Right lobe of liver (tissue), 6 donors: ENCODE results near the gene ZBTB47. TPM values are rescaled to one million over a fixed set of nuclear protein-coding genes. Genes with fewer than 3 reads are reported as not detected.

ENCODE experiments used
- ATAC-seq, 4 donors: fragments of 200-7000 bp; cut with Tn5 transposase; one replicate each; pipeline ENCODE4 v1.9.1; 2020; ENCODE audit warnings: mild to moderate bottlenecking in 4 of 4, moderate library complexity in 4 of 4
- DNase-seq, 3 donors: peaks; one replicate each; pipeline ENCODE4 v3.0.0-alpha.2; 2020
- H3K27ac ChIP-seq, 3 donors: fragments of 200-600 bp; one replicate each; pipeline ENCODE4 v1.8.0; 2022
- H3K27me3 ChIP-seq, 2 donors: fragments of 200-600 bp; one replicate each; pipeline ENCODE4 v1.8.0; 2022
- H3K36me3 ChIP-seq, 4 donors: fragments of 200-600 bp; sonication (generic) in 1 of 4; one replicate each; pipeline versions ENCODE4 v1.5.1 to v1.8.0; 2017 to 2022; ENCODE audit warnings: control low read depth in 1 of 4
- H3K4me1 ChIP-seq, 4 donors: fragments of 200-600 bp; sonication (generic) in 1 of 4; one replicate each; pipeline versions ENCODE4 v1.5.1 to v1.8.0; 2017 to 2022; ENCODE audit warnings: control low read depth in 1 of 4
- H3K4me3 ChIP-seq, 3 donors: fragments of 200-600 bp; one replicate each; pipeline ENCODE4 v1.8.0; 2022
- H3K9me3 ChIP-seq, 4 donors: fragments of 200-600 bp; sonication (generic) in 1 of 4; one replicate each; pipeline versions ENCODE4 v1.5.1 to v1.8.0; 2017 to 2022; ENCODE audit warnings: control low read depth in 1 of 4
- CTCF ChIP-seq, 4 donors: fragments of 200-600 bp in 3 of 4; fragments of 450-650 bp in 1 of 4; IDR thresholded peaks; one replicate each; pipeline versions ENCODE4 v1.5.1 to v1.8.0; 2016 to 2022; ENCODE audit warnings: antibody characterized with exemption in 4 of 4, mild to moderate bottlenecking in 2 of 4
- POLR2A ChIP-seq: fragments of 450-650 bp; IDR thresholded peaks from one replicate; pipeline ENCODE4 v1.6.1; 2017; ENCODE audit warnings: antibody characterized with exemption, mild to moderate bottlenecking
- WGBS: methylation state at CpG from one replicate; pipeline ENCODE4 v1.1.6; 2018; ENCODE audit warnings: low coverage, low lambda C conversion rate; ENCODE audit not compliant: insufficient coverage; ENCODE audit errors: missing lambda C conversion rate; 5-methylcytosine and 5-hydroxymethylcytosine counted together
- intact Hi-C, 2 donors: fragments of 100-400 bp; cut with DNase I; formaldehyde crosslinking; loops; one replicate each; pipeline versions ENCODE4 v1.11.2 to v1.14.1; 2022
- total RNA-seq, 6 experiments: library from RNA; depleted of rRNA in 2 of 6; stranded (reverse); fragments of >200 nt in 2 of 6; fragmentation: NEBNext Ultra II Directional in 3 of 6; extraction: Animal tissue kit (Norgen Biotek cat#: 25700) in 3 of 6; gene quantifications; one replicate each; pipeline versions ENCODE4 v1.1.0 to v1.2.4, GENCODE V29; 2016 to 2023
- donor health status: DM: no; HTN: yes; CAD: no.
- donor health status: DM: no; HTN: no; CAD: no.
- donor health status: DM: no; HTN: no; CAD: no.
- donor health status: DM: no; HTN: yes; CAD: no.
- donor health status: DM: no; HTN: yes; CAD: no.

Gene ZBTB47
- total RNA-seq, 6 experiments from 2014 or later = 2.2 to 8.9 (median 4.9) TPM

GRCh38 chr3:42692667-42693529, 39.4 kb downstream of the ZBTB47 start:
- Histone ChIP-seq H3K36me3 (no peaks in the 10 kb centered on the region), H3K27ac (no peak overlapping the region), H3K4me3 (no peak overlapping the region), H3K9me3 (no peaks in the 10 kb centered on the region), H3K4me1 (no peaks in the 10 kb centered on the region), H3K27me3 (no peaks in the 10 kb centered on the region)
- TF ChIP-seq POLR2A (no peak), CTCF (IDR thresholded peaks at IDR 0.05) (no peak)
- DNase-seq (no peak), ATAC-seq (no peak)
- intact Hi-C loops = no loop called here
- WGBS = 68% methylated on average over 5 of the region's 17 CpGs

- 0% methylated on average over 1 of the region's 4 CpGs for WGBS
- Histone ChIP-seq H3K27me3 (no peaks in the 10 kb centered on the region), H3K9me3 (no peaks in the 10 kb centered on the region), H3K36me3 (no peaks in the 10 kb centered on the region), H3K4me3 (no peak overlapping the region), H3K4me1 (no peaks in the 10 kb centered on the region), H3K27ac (no peak overlapping the region)
- ATAC-seq = no peak
- intact Hi-C loops = no loop called here
- DNase-seq = no peak
- TF ChIP-seq CTCF (IDR thresholded peaks at IDR 0.05) = no peak
- no peak for TF ChIP-seq POLR2A
Observed at GRCh38 chr3:42693530-42693930, 40.0 kb downstream of the ZBTB47 start.

GRCh38 chr3:42694366-42694765, 40.9 kb downstream of the ZBTB47 start:
- no peak for ATAC-seq
- no peak for DNase-seq
- H3K4me3 ChIP-seq = no peak overlapping the region
- H3K9me3 ChIP-seq = no peaks in the 10 kb centered on the region
- no peak for TF ChIP-seq CTCF (IDR thresholded peaks at IDR 0.05)
- TF ChIP-seq POLR2A = no peak
- intact Hi-C loops = no loop called here
- H3K36me3 ChIP-seq = no peaks in the 10 kb centered on the region
- no peaks in the 10 kb centered on the region for H3K4me1 ChIP-seq
- no peaks in the 10 kb centered on the region for H3K27me3 ChIP-seq
- no peak overlapping the region for H3K27ac ChIP-seq

GRCh38 chr3:42696356-42697288, 43.1 kb downstream of the ZBTB47 start:
- Histone ChIP-seq H3K9me3 (no peaks in the 10 kb centered on the region), H3K4me3 (no peak overlapping the region), H3K4me1 (no peaks in the 10 kb centered on the region), H3K27me3 (no peaks in the 10 kb centered on the region), H3K27ac (no peak overlapping the region), H3K36me3 (no peaks in the 10 kb centered on the region)
- no peak for TF ChIP-seq CTCF (IDR thresholded peaks at IDR 0.05)
- no peak for ATAC-seq
- no peak for DNase-seq
- intact Hi-C loops = no loop called here
- WGBS = 60% methylated on average over 13 of the region's 19 CpGs
